H54 (cell line): ENCODE results near the gene RFXAP.
A peak's percentile ranks its signal among the peaks of the same experiment; 100 is the strongest.
"Not testable (repeated sequence)": the region's sequence is repeated elsewhere in the genome, so short reads cannot be mapped to it uniquely, and the experiment has no call there.

Experiments used
- DNase-seq: peaks from one replicate; pipeline ENCODE4 v3.0.0; 2011; ENCODE audit warnings: low spot score, mixed read lengths; ENCODE audit not compliant: insufficient read length
- FAIRE-seq: peaks from 3 replicates; lab custom pipeline; 2011; peaks lifted over from hg19 to GRCh38; lab: Jason Lieb, UNC
- POLR2A ChIP-seq: IDR thresholded peaks from 2 replicates; pipeline ENCODE4 v1.6.1; 2011; ENCODE audit warnings: low read depth, mild to moderate bottlenecking, low read length

RFXAP gene

GRCh38 chr13:36818804-36819738 lies at the start of gene RFXAP:
Gene RFXAP, plus strand, starts transcription at chr13:36819222. Its CDS starts 136 bp downstream, at chr13:36819358.
- peak; percentile 65 for TF ChIP-seq POLR2A
- no peak for FAIRE-seq
- peak; percentile 78 for DNase-seq

- DNase-seq, result no peak
- no peak for TF ChIP-seq POLR2A
- no peak for FAIRE-seq
Measured at GRCh38 chr13:36769545-36769944, 49.5 kb upstream of the RFXAP start.

- no peak for DNase-seq
- FAIRE-seq, result no peak
- no peak for TF ChIP-seq POLR2A
Measured at GRCh38 chr13:36770741-36771140, 48.3 kb upstream of the RFXAP start.

GRCh38 chr13:36772853-36773252 lies 46.2 kb upstream of the RFXAP start:
- TF ChIP-seq POLR2A, result no peak
- FAIRE-seq (no peak), DNase-seq (no peak)

GRCh38 chr13:36774931-36775330 lies 44.1 kb upstream of the RFXAP start:
- FAIRE-seq, result no peak
- TF ChIP-seq POLR2A, result no peak
- DNase-seq, result no peak

- FAIRE-seq (no peak), DNase-seq (no peak)
- TF ChIP-seq POLR2A, result no peak
Measured at GRCh38 chr13:36776175-36776574, 42.8 kb upstream of the RFXAP start.

- DNase-seq (no peak), FAIRE-seq (no peak)
- no peak for TF ChIP-seq POLR2A
Measured at GRCh38 chr13:36778083-36778671, 40.8 kb upstream of the RFXAP start.

- no peak for TF ChIP-seq POLR2A
- DNase-seq (no peak), FAIRE-seq (no peak)
Measured at GRCh38 chr13:36783890-36784289, 35.1 kb upstream of the RFXAP start.

- FAIRE-seq, DNase-seq: not testable (repeated sequence)
Measured at GRCh38 chr13:36786175-36786574, 32.8 kb upstream of the RFXAP start.

- no peak for FAIRE-seq
- TF ChIP-seq POLR2A, result no peak
- DNase-seq, result no peak
Measured at GRCh38 chr13:36787181-36787580, 31.8 kb upstream of the RFXAP start.

- TF ChIP-seq POLR2A, result no peak
- no peak for DNase-seq
- no peak for FAIRE-seq
Measured at GRCh38 chr13:36788276-36788675, 30.7 kb upstream of the RFXAP start.

- DNase-seq, result no peak
- no peak for FAIRE-seq
- no peak for TF ChIP-seq POLR2A
Measured at GRCh38 chr13:36789061-36789460, 30.0 kb upstream of the RFXAP start.

GRCh38 chr13:36789730-36790129 lies 29.3 kb upstream of the RFXAP start:
- TF ChIP-seq POLR2A, result no peak
- FAIRE-seq, result no peak
- DNase-seq, result no peak

- FAIRE-seq, result no peak
- TF ChIP-seq POLR2A, result no peak
- DNase-seq, result no peak
Measured at GRCh38 chr13:36794706-36795105, 24.3 kb upstream of the RFXAP start.

- DNase-seq, result no peak
- FAIRE-seq, result no peak
- TF ChIP-seq POLR2A, result no peak
Measured at GRCh38 chr13:36795463-36795862, 23.6 kb upstream of the RFXAP start.

GRCh38 chr13:36796052-36796451 lies 23.0 kb upstream of the RFXAP start:
- TF ChIP-seq POLR2A, result no peak
- DNase-seq (no peak), FAIRE-seq (no peak)
